Limb (tissue), 2 donors: Measurements from ENCODE around the gene TECPR2.

Source experiments
- DNase-seq, 2 donors: peaks; one replicate each; pipeline ENCODE4 v3.0.0-alpha.2; 2016; ENCODE audit errors: extremely low spot score in 2 of 2

Gene TECPR2

GRCh38 chr14:102375119-102375518 lies 12.4 kb downstream of the TECPR2 start:
- no peak for DNase-seq

GRCh38 chr14:102377696-102378095 lies 15.0 kb downstream of the TECPR2 start:
- DNase-seq: no peak

GRCh38 chr14:102378830-102379229 lies 16.1 kb downstream of the TECPR2 start:
- no peak for DNase-seq

- no peak for DNase-seq
These were observed 24.3 kb downstream of the TECPR2 start for GRCh38 chr14:102387086-102387485.

GRCh38 chr14:102389246-102389645 lies 26.5 kb downstream of the TECPR2 start:
- DNase-seq: no peak

GRCh38 chr14:102390064-102390855 lies 27.5 kb downstream of the TECPR2 start:
- no peak for DNase-seq

GRCh38 chr14:102392506-102392905 lies 29.8 kb downstream of the TECPR2 start:
- no peak for DNase-seq

GRCh38 chr14:102394717-102395375 lies 32.1 kb downstream of the TECPR2 start:
- no peak for DNase-seq

GRCh38 chr14:102396521-102396920 lies 33.8 kb downstream of the TECPR2 start:
- no peak for DNase-seq

GRCh38 chr14:102403028-102403427 lies 40.3 kb downstream of the TECPR2 start:
- no peak for DNase-seq

- DNase-seq: no peak
These were observed 44.5 kb downstream of the TECPR2 start for GRCh38 chr14:102407258-102407657.

- no peak for DNase-seq
These were observed 46.0 kb downstream of the TECPR2 start for GRCh38 chr14:102408724-102409123.

GRCh38 chr14:102415671-102416070 lies 52.9 kb downstream of the TECPR2 start:
- no peak for DNase-seq

GRCh38 chr14:102417001-102417431 lies 54.3 kb downstream of the TECPR2 start:
- DNase-seq: peak in 1 of 2 donors; percentile 61

GRCh38 chr14:102417646-102418045 lies 54.9 kb downstream of the TECPR2 start:
- no peak for DNase-seq

- DNase-seq: no peak
These were observed 55.6 kb downstream of the TECPR2 start for GRCh38 chr14:102418169-102418852.

GRCh38 chr14:102418853-102419240 lies 56.1 kb downstream of the TECPR2 start:
- DNase-seq: no peak

- DNase-seq: no peak
These were observed 56.5 kb downstream of the TECPR2 start for GRCh38 chr14:102419276-102419675.

- no peak for DNase-seq
These were observed 57.0 kb downstream of the TECPR2 start for GRCh38 chr14:102419716-102420115.

- no peak for DNase-seq
These were observed 58.8 kb downstream of the TECPR2 start for GRCh38 chr14:102421411-102422057.

GRCh38 chr14:102424520-102424919 lies 61.8 kb downstream of the TECPR2 start:
- DNase-seq: no peak

GRCh38 chr14:102424923-102425322 lies 62.2 kb downstream of the TECPR2 start:
- no peak for DNase-seq
